ENCODE measurements around the gene SCD5.

SCD5 gene

GRCh38 chr4:82644734-82645126 lies 153.9 kb downstream of the SCD5 start:
- no peak overlapping the region for H3K27ac ChIP-seq
- no peaks in the 10 kb centered on the region for H3K27me3 ChIP-seq

GRCh38 chr4:82643994-82644733 lies 154.4 kb downstream of the SCD5 start:
- no peaks in the 10 kb centered on the region for H3K9me3 ChIP-seq
- no peaks in the 10 kb centered on the region for H3K36me3 ChIP-seq
- H3K27ac ChIP-seq = no peak overlapping the region
- TF ChIP-seq CTCF (IDR thresholded peaks at IDR 0.05) = no peak
- no peaks in the 10 kb centered on the region for H3K27me3 ChIP-seq
- no peaks in the 10 kb centered on the region for H3K4me1 ChIP-seq (ENCODE audit: control insufficient read depth in 1 of 2, insufficient read depth in 1 of 2, low read depth in 1 of 2, low read length in 1 of 2)
- H3K4me3 ChIP-seq (ENCODE audit: low read depth in 1 of 2, low read length in 1 of 2) = no peak overlapping the region

More at GRCh38 chr4:82644734-82645126, 153.9 kb downstream of the SCD5 start:
- Histone ChIP-seq H3K36me3 (no peaks in the 10 kb centered on the region), H3K9me3 (no peaks in the 10 kb centered on the region), H3K4me1 (ENCODE audit: control insufficient read depth in 1 of 2, insufficient read depth in 1 of 2, low read depth in 1 of 2, low read length in 1 of 2) (no peaks in the 10 kb centered on the region), H3K4me3 (ENCODE audit: low read depth in 1 of 2, low read length in 1 of 2) (no peak overlapping the region)
- no peak for TF ChIP-seq CTCF (IDR thresholded peaks at IDR 0.05)

- no peaks in the 10 kb centered on the region for H3K27me3 ChIP-seq
- no peaks in the 10 kb centered on the region for H3K4me1 ChIP-seq (ENCODE audit: control insufficient read depth in 1 of 2, insufficient read depth in 1 of 2, low read depth in 1 of 2, low read length in 1 of 2)
- no peaks in the 10 kb centered on the region for H3K9me3 ChIP-seq
- H3K4me3 ChIP-seq (ENCODE audit: low read depth in 1 of 2, low read length in 1 of 2) = no peak overlapping the region
- no peak for TF ChIP-seq CTCF (IDR thresholded peaks at IDR 0.05)
- no peaks in the 10 kb centered on the region for H3K36me3 ChIP-seq
- no peak overlapping the region for H3K27ac ChIP-seq
These were observed 156.3 kb downstream of the SCD5 start for GRCh38 chr4:82642331-82642730.

GRCh38 chr4:82640540-82640939 lies 158.1 kb downstream of the SCD5 start:
- no peaks in the 10 kb centered on the region for H3K9me3 ChIP-seq
- no peaks in the 10 kb centered on the region for H3K36me3 ChIP-seq
- no peak for TF ChIP-seq CTCF (IDR thresholded peaks at IDR 0.05)
- H3K27ac ChIP-seq = no peak overlapping the region
- H3K4me3 ChIP-seq (ENCODE audit: low read depth in 1 of 2, low read length in 1 of 2) = no peak overlapping the region
- no peaks in the 10 kb centered on the region for H3K4me1 ChIP-seq (ENCODE audit: control insufficient read depth in 1 of 2, insufficient read depth in 1 of 2, low read depth in 1 of 2, low read length in 1 of 2)
- H3K27me3 ChIP-seq = no peaks in the 10 kb centered on the region

- H3K27ac ChIP-seq = no peak overlapping the region
- H3K9me3 ChIP-seq = no peaks in the 10 kb centered on the region
- no peaks in the 10 kb centered on the region for H3K4me1 ChIP-seq (ENCODE audit: control insufficient read depth in 1 of 2, insufficient read depth in 1 of 2, low read depth in 1 of 2, low read length in 1 of 2)
- H3K4me3 ChIP-seq (ENCODE audit: low read depth in 1 of 2, low read length in 1 of 2) = no peak overlapping the region
- H3K36me3 ChIP-seq = no peaks in the 10 kb centered on the region
- no peak for TF ChIP-seq CTCF (IDR thresholded peaks at IDR 0.05)
- no peaks in the 10 kb centered on the region for H3K27me3 ChIP-seq
These were observed 158.6 kb downstream of the SCD5 start for GRCh38 chr4:82639971-82640370.
